Lower leg skin (tissue), 3 donors: Measurements from ENCODE around the gene ASB6.

Experiments used
- POLR2A ChIP-seq, 2 donors: fragments of 450-650 bp; IDR thresholded peaks; one replicate each; pipeline ENCODE4 v1.6.1; 2016 to 2017; ENCODE audit warnings: antibody characterized with exemption in 2 of 2, mild to moderate bottlenecking in 1 of 2, moderate library complexity in 1 of 2
- TF ChIP-seq, protein P1 (sequence below), 3 donors: fragments of 450-650 bp; IDR thresholded peaks; one replicate each; pipeline ENCODE4 v1.5.1; 2016; ENCODE audit warnings: antibody characterized with exemption in 3 of 3, mild to moderate bottlenecking in 3 of 3, moderate library complexity in 2 of 3

DNA sequence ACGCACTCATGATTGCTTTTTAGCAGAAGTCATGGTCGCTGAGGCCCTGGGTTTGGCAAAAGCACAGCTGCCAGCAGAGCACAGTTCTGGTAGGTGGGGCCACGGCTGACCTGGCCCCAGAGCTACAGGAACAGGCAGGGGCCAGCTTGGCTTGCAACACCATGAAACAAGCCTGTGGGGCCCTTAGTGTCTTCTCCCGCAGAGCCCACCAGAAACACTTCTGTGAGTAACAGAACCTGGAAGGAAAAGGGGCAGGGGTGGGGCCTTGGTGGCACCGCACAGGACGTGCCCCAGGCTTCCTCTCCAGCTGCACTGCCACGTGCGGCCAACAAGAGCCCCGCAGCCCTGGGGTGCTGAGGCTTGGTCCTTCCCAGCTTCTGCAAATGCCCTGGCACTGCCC lies 4.8 kb downstream of the ASB6 start:
- TF ChIP-seq POLR2A (IDR thresholded peaks at IDR 0.05) = no peak
- TF ChIP-seq, protein P1, sequence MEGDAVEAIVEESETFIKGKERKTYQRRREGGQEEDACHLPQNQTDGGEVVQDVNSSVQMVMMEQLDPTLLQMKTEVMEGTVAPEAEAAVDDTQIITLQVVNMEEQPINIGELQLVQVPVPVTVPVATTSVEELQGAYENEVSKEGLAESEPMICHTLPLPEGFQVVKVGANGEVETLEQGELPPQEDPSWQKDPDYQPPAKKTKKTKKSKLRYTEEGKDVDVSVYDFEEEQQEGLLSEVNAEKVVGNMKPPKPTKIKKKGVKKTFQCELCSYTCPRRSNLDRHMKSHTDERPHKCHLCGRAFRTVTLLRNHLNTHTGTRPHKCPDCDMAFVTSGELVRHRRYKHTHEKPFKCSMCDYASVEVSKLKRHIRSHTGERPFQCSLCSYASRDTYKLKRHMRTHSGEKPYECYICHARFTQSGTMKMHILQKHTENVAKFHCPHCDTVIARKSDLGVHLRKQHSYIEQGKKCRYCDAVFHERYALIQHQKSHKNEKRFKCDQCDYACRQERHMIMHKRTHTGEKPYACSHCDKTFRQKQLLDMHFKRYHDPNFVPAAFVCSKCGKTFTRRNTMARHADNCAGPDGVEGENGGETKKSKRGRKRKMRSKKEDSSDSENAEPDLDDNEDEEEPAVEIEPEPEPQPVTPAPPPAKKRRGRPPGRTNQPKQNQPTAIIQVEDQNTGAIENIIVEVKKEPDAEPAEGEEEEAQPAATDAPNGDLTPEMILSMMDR (IDR thresholded peaks at IDR 0.05) = no peak
